HEK293T (cell line): ENCODE measurements around the gene PLPP2.
"Not testable (repeated sequence)": the region's sequence is repeated elsewhere in the genome, so short reads cannot be mapped to it uniquely, and the experiment has no call there.

Experiments used
- ARNT ChIP-seq: fragments of 450-650 bp; IDR thresholded peaks from 2 replicates; pipeline ENCODE4 v1.6.1; 2017; ENCODE audit warnings: mild to moderate bottlenecking
- BHLHE40 ChIP-seq: fragments of 450-650 bp; IDR thresholded peaks from 2 replicates; pipeline ENCODE4 v1.6.1; 2016; ENCODE audit warnings: mild to moderate bottlenecking, moderate library complexity, borderline replicate concordance
- FOXM1 ChIP-seq: fragments of 450-650 bp; IDR thresholded peaks from 2 replicates; pipeline ENCODE4 v1.6.1; 2017; ENCODE audit warnings: mild to moderate bottlenecking, borderline replicate concordance
- HDGF ChIP-seq: fragments of 450-650 bp; IDR thresholded peaks from 2 replicates; pipeline ENCODE4 v1.6.1; 2017; ENCODE audit warnings: antibody characterized with exemption, borderline replicate concordance
- L3MBTL2 ChIP-seq: fragments of 450-650 bp; conservative IDR thresholded peaks from 2 replicates; pipeline ENCODE4 v1.6.1; 2016; ENCODE audit warnings: mild to moderate bottlenecking
- LEF1 ChIP-seq: fragments of 450-650 bp; IDR thresholded peaks from 2 replicates; pipeline ENCODE4 v1.6.1; 2017; ENCODE audit warnings: mild to moderate bottlenecking, borderline replicate concordance
- PKNOX1 ChIP-seq: fragments of 450-650 bp; IDR thresholded peaks from 2 replicates; pipeline ENCODE4 v1.6.1; 2016
- SP1 ChIP-seq: fragments of 450-650 bp; IDR thresholded peaks from 2 replicates; pipeline ENCODE4 v1.6.1; 2017
- SUZ12 ChIP-seq: fragments of 450-650 bp; IDR thresholded peaks from 2 replicates; pipeline ENCODE4 v1.6.1; 2016; ENCODE audit warnings: mild to moderate bottlenecking
- TARDBP ChIP-seq: fragments of 450-650 bp; IDR thresholded peaks from 2 replicates; pipeline ENCODE4 v1.6.1; 2016
- ZNF384 ChIP-seq: fragments of 450-650 bp; IDR thresholded peaks from 2 replicates; pipeline ENCODE4 v1.6.1; 2016

DNA sequence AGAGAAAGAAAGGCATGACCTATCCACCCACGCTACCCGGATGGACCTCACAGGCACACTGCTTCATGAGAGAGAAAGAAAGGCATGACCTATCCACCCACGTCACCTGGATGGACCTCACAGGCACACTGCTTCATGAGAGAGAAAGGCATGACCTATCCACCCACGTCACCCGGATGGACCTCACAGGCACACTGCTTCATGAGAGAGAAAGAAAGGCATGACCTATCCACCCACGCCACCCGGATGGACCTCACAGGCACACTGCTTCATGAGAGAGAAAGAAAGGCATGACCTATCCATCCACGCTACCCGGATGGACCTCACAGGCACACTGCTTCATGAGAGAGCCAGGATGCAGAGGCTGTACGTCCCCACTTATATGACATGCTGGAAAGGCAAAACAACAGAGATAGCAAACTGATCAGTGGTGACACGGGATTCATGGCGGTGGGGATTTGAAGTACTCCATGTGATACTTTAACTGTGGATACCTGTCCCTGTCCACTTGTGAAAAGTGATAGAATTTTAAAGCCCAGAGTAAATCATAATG is 20.4 kb downstream of the PLPP2 start:
- TF ChIP-seq L3MBTL2, ZNF384, SP1, TARDBP, ARNT, LEF1, HDGF, PKNOX1, FOXM1, BHLHE40, SUZ12: not testable (repeated sequence)
